Stimulated activated CD8-positive, alpha-beta memory T cell treated with anti-CD3 and anti-CD28 coated beads, Interleukin-15, amount 100 ng/mL, for 48 hours (primary cell): ENCODE measurements around the gene DNAH5.
"Not testable (repeated sequence)": the region's sequence is repeated elsewhere in the genome, so short reads cannot be mapped to it uniquely, and the experiment has no call there.

Source experiments
- DNase-seq, 2 donors: peaks; one replicate each; pipeline ENCODE4 v3.0.0-alpha.2; 2020; ENCODE audit warnings: low read depth in 2 of 2

DNAH5 gene, protein sequence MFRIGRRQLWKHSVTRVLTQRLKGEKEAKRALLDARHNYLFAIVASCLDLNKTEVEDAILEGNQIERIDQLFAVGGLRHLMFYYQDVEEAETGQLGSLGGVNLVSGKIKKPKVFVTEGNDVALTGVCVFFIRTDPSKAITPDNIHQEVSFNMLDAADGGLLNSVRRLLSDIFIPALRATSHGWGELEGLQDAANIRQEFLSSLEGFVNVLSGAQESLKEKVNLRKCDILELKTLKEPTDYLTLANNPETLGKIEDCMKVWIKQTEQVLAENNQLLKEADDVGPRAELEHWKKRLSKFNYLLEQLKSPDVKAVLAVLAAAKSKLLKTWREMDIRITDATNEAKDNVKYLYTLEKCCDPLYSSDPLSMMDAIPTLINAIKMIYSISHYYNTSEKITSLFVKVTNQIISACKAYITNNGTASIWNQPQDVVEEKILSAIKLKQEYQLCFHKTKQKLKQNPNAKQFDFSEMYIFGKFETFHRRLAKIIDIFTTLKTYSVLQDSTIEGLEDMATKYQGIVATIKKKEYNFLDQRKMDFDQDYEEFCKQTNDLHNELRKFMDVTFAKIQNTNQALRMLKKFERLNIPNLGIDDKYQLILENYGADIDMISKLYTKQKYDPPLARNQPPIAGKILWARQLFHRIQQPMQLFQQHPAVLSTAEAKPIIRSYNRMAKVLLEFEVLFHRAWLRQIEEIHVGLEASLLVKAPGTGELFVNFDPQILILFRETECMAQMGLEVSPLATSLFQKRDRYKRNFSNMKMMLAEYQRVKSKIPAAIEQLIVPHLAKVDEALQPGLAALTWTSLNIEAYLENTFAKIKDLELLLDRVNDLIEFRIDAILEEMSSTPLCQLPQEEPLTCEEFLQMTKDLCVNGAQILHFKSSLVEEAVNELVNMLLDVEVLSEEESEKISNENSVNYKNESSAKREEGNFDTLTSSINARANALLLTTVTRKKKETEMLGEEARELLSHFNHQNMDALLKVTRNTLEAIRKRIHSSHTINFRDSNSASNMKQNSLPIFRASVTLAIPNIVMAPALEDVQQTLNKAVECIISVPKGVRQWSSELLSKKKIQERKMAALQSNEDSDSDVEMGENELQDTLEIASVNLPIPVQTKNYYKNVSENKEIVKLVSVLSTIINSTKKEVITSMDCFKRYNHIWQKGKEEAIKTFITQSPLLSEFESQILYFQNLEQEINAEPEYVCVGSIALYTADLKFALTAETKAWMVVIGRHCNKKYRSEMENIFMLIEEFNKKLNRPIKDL (N-terminal part only)

GRCh38 chr5:13944560-13945199 lies at the start of gene DNAH5:
TSS of gene DNAH5 (minus strand) at chr5:13944688. CDS start at chr5:13944438, 250 bp downstream.
- no peak for DNase-seq

GRCh38 chr5:13993926-13994325 lies 49.4 kb upstream of the DNAH5 start:
- DNase-seq: no peak

GRCh38 chr5:13992795-13993194 lies 48.3 kb upstream of the DNAH5 start:
- no peak for DNase-seq

DNA sequence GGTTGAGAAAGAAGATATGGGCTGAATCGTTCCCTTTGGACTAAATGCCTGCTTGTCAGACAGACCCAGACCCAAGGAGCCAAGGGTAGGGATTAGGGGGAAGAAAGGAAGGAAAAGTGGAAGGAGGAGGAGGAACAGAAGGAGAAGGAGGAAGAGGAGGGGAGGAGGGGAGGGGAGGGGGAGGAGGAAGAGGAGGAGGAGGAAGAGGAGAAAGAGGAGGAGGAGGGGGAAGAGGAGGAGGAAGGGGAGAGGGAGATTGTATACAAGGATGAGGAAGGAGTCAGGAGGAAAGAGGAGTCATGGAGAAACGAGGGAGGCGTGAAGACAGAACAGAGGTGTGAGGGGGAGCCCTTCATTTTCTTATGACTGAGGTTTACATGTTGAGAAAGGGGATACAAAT lies 46.9 kb upstream of the DNAH5 start:
- no peak for DNase-seq

DNA sequence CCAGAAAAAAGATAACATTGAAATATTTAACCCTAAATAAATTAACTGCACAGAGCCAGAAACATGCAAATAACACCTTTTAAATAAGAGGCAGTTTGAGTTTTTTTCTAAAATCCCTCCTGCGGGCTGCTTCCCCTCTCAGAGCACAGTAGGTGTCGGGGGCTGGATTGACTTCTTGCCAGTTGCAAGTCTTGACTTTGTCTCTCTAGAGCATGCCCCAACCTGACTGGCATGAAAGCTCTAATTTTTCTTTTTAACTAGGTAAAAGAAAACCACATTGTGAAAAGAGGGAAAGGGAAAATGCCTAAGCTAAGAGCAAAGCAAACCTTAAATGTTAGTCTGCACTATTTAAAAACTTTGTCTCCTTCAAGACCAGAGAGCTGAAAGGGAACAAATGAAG lies 46.4 kb upstream of the DNAH5 start:
- DNase-seq: no peak

DNA sequence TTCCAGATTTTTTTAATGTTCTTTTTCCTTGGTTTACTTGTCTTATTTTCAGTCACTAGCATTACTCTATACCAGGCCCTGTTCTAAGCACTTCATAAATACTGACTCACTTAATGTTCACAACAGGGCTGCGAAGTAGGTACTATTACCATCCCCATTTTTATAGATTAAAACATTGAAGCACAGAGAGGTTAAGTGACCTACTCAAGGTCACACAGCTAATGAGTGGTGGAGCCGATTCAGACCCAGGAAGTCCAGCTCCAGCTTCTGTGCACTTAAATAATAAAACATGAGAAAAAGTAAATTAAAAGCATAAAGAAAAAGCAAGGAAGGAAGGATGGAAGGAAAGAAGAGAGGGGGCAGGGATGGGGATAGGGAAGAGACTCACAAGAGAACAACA lies 45.3 kb upstream of the DNAH5 start:
- no peak for DNase-seq

- peak in 1 of 2 donors; percentile 1 for DNase-seq
These were observed 43.5 kb upstream of the DNAH5 start for GRCh38 chr5:13987843-13988464.

GRCh38 chr5:13985731-13986418 lies 41.4 kb upstream of the DNAH5 start:
- DNase-seq: no peak

DNA sequence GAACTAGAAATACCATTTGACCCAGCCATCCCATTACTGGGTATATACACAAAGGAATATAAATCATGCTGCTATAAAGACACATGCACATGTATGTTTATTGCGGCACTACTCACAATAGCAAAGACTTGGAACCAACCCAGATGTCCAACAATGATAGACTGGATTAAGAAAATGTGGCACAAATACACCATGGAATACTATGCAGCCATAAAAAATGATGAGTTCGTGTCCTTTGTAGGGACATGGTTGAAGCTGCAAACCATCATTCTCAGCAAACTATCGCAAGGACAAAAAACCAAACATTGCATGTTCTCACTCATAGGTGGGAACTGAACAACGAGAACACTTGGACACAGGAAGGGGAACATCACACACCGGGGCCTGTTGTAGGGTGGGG lies 40.4 kb upstream of the DNAH5 start:
- DNase-seq: not testable (repeated sequence)

GRCh38 chr5:13976867-13977830 lies 32.7 kb upstream of the DNAH5 start:
- DNase-seq: no peak

- DNase-seq: no peak
These were observed 31.7 kb upstream of the DNAH5 start for GRCh38 chr5:13976223-13976622.

DNA sequence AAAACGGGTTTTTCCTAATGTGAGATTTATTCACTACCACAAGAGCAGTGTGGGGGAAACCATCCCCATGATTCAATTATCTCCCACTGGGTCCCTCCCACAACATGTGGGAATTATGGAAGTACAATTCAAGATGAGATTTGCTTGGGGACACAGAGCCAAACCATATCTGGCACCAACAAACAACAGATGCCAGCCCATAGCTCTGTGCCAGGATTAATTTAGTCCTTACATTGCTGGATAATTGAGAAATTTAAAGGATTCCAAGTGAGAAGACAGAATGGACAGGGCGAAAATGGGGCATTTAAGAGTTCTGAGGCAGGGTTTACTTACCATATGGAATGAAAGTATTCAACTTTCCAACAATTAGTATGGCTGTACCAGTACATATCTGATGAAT lies 30.8 kb upstream of the DNAH5 start:
- no peak for DNase-seq

DNA sequence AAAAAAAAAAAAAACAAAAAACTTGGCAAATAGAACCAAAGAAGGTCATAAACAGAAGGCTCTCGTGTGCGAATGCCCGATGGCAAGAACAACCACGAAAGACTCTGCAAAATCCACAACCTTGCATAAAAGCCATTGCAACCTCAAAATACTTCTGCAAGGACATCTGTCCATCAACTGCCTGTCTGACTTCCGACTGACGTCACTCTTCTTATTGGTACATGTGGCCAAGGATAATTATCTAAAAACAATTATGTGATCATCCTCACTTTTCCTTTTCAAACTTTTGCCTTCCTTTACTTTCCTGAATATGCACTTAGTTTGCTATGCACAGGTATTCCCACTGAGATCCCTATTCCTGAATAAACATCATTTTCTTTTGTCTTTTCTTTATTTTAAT lies 29.2 kb upstream of the DNAH5 start:
- no peak for DNase-seq

- DNase-seq: no peak
These were observed 27.5 kb upstream of the DNAH5 start for GRCh38 chr5:13972029-13972428.

DNA sequence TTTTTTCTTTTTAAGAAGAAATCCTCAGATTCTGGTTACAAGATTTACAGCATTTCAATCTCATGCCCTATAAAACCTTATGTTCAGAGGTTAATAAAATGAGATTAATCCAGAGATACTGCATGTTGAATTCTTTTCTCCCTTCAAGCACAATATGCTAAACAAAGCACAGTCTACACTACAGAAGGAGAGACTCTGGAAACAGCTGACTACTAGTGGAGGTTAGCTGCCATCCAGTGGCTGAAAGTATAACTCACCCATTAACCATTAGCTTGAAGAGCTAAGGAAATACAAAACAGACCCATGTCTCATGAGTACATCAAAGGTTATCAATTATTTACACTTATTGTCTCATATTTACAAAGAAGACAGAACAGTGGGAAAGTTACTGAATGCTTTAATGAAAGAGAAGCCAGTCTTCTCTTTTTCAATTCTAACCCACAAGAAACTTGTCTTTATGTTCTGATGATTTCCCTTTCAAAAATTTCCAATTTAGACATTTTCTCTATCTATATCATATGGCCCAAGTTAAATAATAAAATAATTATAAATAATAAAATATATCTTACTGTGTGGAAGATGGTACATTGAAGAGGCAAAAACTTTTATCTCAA lies 12.7 kb upstream of the DNAH5 start:
- no peak for DNase-seq

DNA sequence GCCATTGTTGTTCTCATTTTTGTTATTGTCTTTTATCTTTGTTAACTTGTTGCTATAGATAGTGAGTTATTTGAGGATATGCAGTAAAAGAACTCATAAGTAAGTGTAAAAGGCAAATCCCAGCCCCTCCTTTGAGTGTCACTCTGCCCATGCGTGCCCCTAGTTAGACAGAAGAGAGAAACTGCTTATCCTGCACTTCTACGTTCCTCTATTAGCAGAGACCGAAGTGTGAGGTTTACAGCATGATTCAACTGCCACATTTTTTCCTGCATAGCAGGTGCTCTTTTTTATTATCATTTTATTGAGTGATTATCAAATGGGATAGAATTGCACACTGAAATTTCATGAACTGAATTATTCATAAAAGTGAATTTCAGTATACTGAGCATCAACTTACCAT lies 12.0 kb upstream of the DNAH5 start:
- DNase-seq: no peak

- DNase-seq: no peak
These were observed 11.4 kb upstream of the DNAH5 start for GRCh38 chr5:13955896-13956295.

- DNase-seq: no peak
These were observed 1.6 kb upstream of the DNAH5 start for GRCh38 chr5:13946111-13946510.

DNA sequence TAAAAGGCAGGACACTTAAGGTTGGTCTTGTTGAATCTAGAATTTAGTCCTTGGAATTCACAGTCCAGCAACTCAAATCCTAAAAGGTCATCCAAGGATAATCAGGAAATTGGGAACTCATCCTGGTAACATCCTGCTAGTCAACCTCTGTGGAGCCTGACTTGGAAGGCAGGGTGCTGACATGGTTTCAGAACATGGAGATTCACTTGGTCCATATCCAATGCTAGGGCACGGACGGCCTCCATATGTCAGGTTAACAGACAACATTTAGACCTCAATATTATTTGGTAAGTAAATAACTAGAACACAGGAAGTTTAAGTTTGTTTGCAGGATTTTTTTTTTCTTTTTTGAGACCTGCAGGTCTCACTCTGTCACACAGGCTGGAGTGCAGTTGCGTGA lies 783 bp upstream of the DNAH5 start:
- DNase-seq: no peak
